Smooth muscle cell (in vitro differentiated cells): Measurements from ENCODE around the gene SNRPE. TPM values are rescaled to one million over a fixed set of nuclear protein-coding genes. Genes with fewer than 3 reads are reported as not detected.

ENCODE experiments used
- DNase-seq: peaks from one replicate; lab custom pipeline; 2025; ENCODE audit not compliant: unreplicated experiment; lab: John Stamatoyannopoulos, UW
- H2AFZ ChIP-seq: fragments of 200-600 bp; sonication (generic); 2 replicates; pipeline ENCODE4 v1.6.0; 2016; ENCODE audit warnings: antibody characterized with exemption, low read depth, mild to moderate bottlenecking
- H3F3A ChIP-seq: fragments of 200-600 bp; sonication (generic); 2 replicates; pipeline ENCODE4 v1.6.0; 2017; ENCODE audit warnings: antibody characterized with exemption, low read depth
- H3K27ac ChIP-seq: fragments of 200-600 bp; sonication (generic); 2 replicates; pipeline ENCODE4 v1.5.1; 2016; ENCODE audit warnings: low read depth, mild to moderate bottlenecking
- H3K27me3 ChIP-seq: fragments of 200-600 bp; sonication (generic); 2 replicates; pipeline ENCODE4 v1.6.1; 2016; ENCODE audit warnings: low read depth, mild to moderate bottlenecking
- H3K36me3 ChIP-seq: fragments of 200-600 bp; sonication (generic); 2 replicates; pipeline ENCODE4 v1.5.1; 2016; ENCODE audit warnings: low read depth
- H3K4me1 ChIP-seq: fragments of 200-600 bp; sonication (generic); 2 replicates; pipeline ENCODE4 v1.5.1; 2016; ENCODE audit warnings: low read depth
- H3K4me2 ChIP-seq: fragments of 200-600 bp; sonication (generic); 2 replicates; pipeline ENCODE4 v1.6.0; 2016; ENCODE audit warnings: mild to moderate bottlenecking
- H3K4me3 ChIP-seq: fragments of 200-600 bp; sonication (generic); 2 replicates; pipeline ENCODE4 v1.5.1; 2016; ENCODE audit warnings: mild to moderate bottlenecking
- H3K79me2 ChIP-seq: fragments of 200-600 bp; sonication (generic); 2 replicates; pipeline ENCODE4 v1.6.0; 2016; ENCODE audit warnings: low read depth, mild to moderate bottlenecking
- H3K9ac ChIP-seq: fragments of 200-600 bp; sonication (generic); 2 replicates; pipeline ENCODE4 v1.6.0; 2016; ENCODE audit warnings: low read depth
- H3K9me3 ChIP-seq: fragments of 200-600 bp; sonication (generic); replicated peaks from 2 replicates; pipeline ENCODE4 v1.5.1; 2016; ENCODE audit warnings: low read depth
- H4K20me1 ChIP-seq: fragments of 200-600 bp; sonication (generic); 2 replicates; pipeline ENCODE4 v1.6.0; 2016; ENCODE audit warnings: low read depth
- CTCF ChIP-seq: fragments of 200-600 bp; sonication (generic); IDR thresholded peaks from 2 replicates; pipeline ENCODE4 v1.5.1; 2017; ENCODE audit warnings: borderline replicate concordance, mild to moderate bottlenecking, antibody characterized with exemption; ENCODE audit not compliant: insufficient read depth, poor library complexity, severe bottlenecking
- WGBS: methylation state at CpG from one replicate; pipeline ENCODE4 v1.1.7; 2016; ENCODE audit warnings: low lambda C conversion rate; 5-methylcytosine and 5-hydroxymethylcytosine counted together
- polyA plus RNA-seq: library from polyadenylated mRNA; unstranded; fragments of >200 nt; fragmentation: Nextera tagmentation; extraction: Ambion mirVana; gene quantifications from 2 replicates; pipeline ENCODE4 v1.2.1, GENCODE V29; 2016
- small RNA-seq: library from RNA; depleted of rRNA; stranded (forward); fragments of <200 nt; gene quantifications from one replicate; pipeline ENCODE3, GENCODE V24; 2014
- total RNA-seq: library from RNA; depleted of rRNA; stranded (reverse); fragments of >200 nt; gene quantifications from 2 replicates; pipeline ENCODE4 v1.2.3, GENCODE V29; 2014

The SNRPE gene
- total and polyA plus RNA-seq, 2 experiments from 2014 or later = 96.5 to 293 TPM

GRCh38 chr1:203915811-203916210, 54.4 kb downstream of the SNRPE start:
- H3K4me3 ChIP-seq = no peak overlapping the region
- H3K9me3 ChIP-seq = no peaks in the 10 kb centered on the region
- peak overlapping the region; percentile 15 for H2AFZ ChIP-seq
- H3K27me3 ChIP-seq = no peaks in the 10 kb centered on the region
- no peak overlapping the region for H3K9ac ChIP-seq
- H3F3A ChIP-seq = no peaks in the 10 kb centered on the region
- H3K4me2 ChIP-seq = no peak overlapping the region
- no peak overlapping the region for H3K27ac ChIP-seq
- H3K36me3 ChIP-seq = no peaks in the 10 kb centered on the region
- H3K4me1 ChIP-seq = no peaks in the 10 kb centered on the region
- no peaks in the 10 kb centered on the region for H4K20me1 ChIP-seq
- WGBS = 82% methylated on average over 3 of the region's 3 CpGs
- DNase-seq = no peak
- no peak for TF ChIP-seq CTCF
- no peaks in the 10 kb centered on the region for H3K79me2 ChIP-seq

GRCh38 chr1:203916756-203917155, 55.4 kb downstream of the SNRPE start:
- H3K4me3 ChIP-seq = no peak overlapping the region
- no peaks in the 10 kb centered on the region for H4K20me1 ChIP-seq
- no peaks in the 10 kb centered on the region for H3K27me3 ChIP-seq
- H3K79me2 ChIP-seq = no peaks in the 10 kb centered on the region
- DNase-seq = no peak
- TF ChIP-seq CTCF = no peak
- no peaks in the 10 kb centered on the region for H3K36me3 ChIP-seq
- no peak overlapping the region for H3K27ac ChIP-seq
- H3F3A ChIP-seq = no peaks in the 10 kb centered on the region
- no peaks in the 10 kb centered on the region for H3K9me3 ChIP-seq
- H2AFZ ChIP-seq = no peak overlapping the region
- no peaks in the 10 kb centered on the region for H3K4me1 ChIP-seq
- no peak overlapping the region for H3K9ac ChIP-seq
- H3K4me2 ChIP-seq = no peak overlapping the region
- WGBS = 97% methylated on average over 2 of the region's 2 CpGs

Small RNA genes within 50 kb of the gene (small RNA-seq; reads per million reads assigned to genes)
- not detected for gene HSPE1P6

Other genes with a start within 250 kb of the SNRPE start
- 104 and 113 TPM in 2 replicates for gene ATP2B4, start 234.8 kb upstream of the SNRPE start, total RNA-seq
- 31.1 and 49.3 TPM in 2 replicates for gene ATP2B4, start 234.8 kb upstream of the SNRPE start, polyA plus RNA-seq
- 0.36 and 0.40 TPM in 2 replicates for gene LAX1, start 96.4 kb upstream of the SNRPE start, total RNA-seq
- gene LAX1, start 96.4 kb upstream of the SNRPE start, polyA plus RNA-seq = 0.27 TPM in 1 of 2 replicates, not detected in the other
- 32.0 and 39.4 TPM in 2 replicates for gene ZBED6, start 66.0 kb upstream of the SNRPE start, total RNA-seq
- gene ZBED6, start 66.0 kb upstream of the SNRPE start, polyA plus RNA-seq = 1.9 and 3.0 TPM in 2 replicates
- gene ZC3H11A, start 66.0 kb upstream of the SNRPE start, total RNA-seq = 140 and 174 TPM in 2 replicates
- gene ZC3H11A, start 66.0 kb upstream of the SNRPE start, polyA plus RNA-seq = 28.4 and 42.2 TPM in 2 replicates
- gene SOX13, start 211.5 kb downstream of the SNRPE start, total RNA-seq = 2.3 and 2.6 TPM in 2 replicates
- 0.41 and 7.0 TPM in 2 replicates for gene SOX13, start 211.5 kb downstream of the SNRPE start, polyA plus RNA-seq